Subcutaneous abdominal adipose tissue (tissue), 5 donors: ENCODE data around the gene THBD.

Experiments used
- H3K27ac ChIP-seq: one replicate; pipeline ENCODE4 v1.7.0; 2013; ENCODE audit warnings: low read depth, mild to moderate bottlenecking, inconsistent platforms, low read length, moderate library complexity
- H3K27me3 ChIP-seq, 5 donors: one replicate each; pipeline ENCODE4 v1.7.0; 2013; ENCODE audit warnings: low read length in 5 of 5, inconsistent platforms in 1 of 5; ENCODE audit not compliant: control insufficient read depth in 5 of 5, insufficient read depth in 4 of 5
- H3K36me3 ChIP-seq, 5 donors: one replicate each; pipeline ENCODE4 v1.7.0; 2013; ENCODE audit warnings: low read length in 5 of 5; ENCODE audit not compliant: control insufficient read depth in 5 of 5, insufficient read depth in 5 of 5
- H3K4me1 ChIP-seq, 5 donors: one replicate each; pipeline ENCODE4 v1.7.0; 2013; ENCODE audit warnings: low read length in 5 of 5, mild to moderate bottlenecking in 3 of 5, moderate library complexity in 1 of 5; ENCODE audit not compliant: control insufficient read depth in 5 of 5, insufficient read depth in 5 of 5
- H3K4me3 ChIP-seq, 5 donors: one replicate each; pipeline ENCODE4 v1.7.0; 2013; ENCODE audit warnings: low read length in 5 of 5, low read depth in 1 of 5
- H3K9ac ChIP-seq, 5 donors: one replicate each; pipeline ENCODE4 v1.7.0; 2013; ENCODE audit warnings: low read length in 5 of 5, mild to moderate bottlenecking in 4 of 5, moderate library complexity in 3 of 5
- H3K9me3 ChIP-seq, 5 donors: one replicate each; pipeline ENCODE4 v1.7.0; 2013; ENCODE audit warnings: low read length in 5 of 5; ENCODE audit not compliant: control insufficient read depth in 5 of 5
- donor health status: healthy.
- donor health status: healthy.
- donor health status: healthy.
- donor health status: healthy.
- donor health status: healthy.

THBD gene

DNA sequence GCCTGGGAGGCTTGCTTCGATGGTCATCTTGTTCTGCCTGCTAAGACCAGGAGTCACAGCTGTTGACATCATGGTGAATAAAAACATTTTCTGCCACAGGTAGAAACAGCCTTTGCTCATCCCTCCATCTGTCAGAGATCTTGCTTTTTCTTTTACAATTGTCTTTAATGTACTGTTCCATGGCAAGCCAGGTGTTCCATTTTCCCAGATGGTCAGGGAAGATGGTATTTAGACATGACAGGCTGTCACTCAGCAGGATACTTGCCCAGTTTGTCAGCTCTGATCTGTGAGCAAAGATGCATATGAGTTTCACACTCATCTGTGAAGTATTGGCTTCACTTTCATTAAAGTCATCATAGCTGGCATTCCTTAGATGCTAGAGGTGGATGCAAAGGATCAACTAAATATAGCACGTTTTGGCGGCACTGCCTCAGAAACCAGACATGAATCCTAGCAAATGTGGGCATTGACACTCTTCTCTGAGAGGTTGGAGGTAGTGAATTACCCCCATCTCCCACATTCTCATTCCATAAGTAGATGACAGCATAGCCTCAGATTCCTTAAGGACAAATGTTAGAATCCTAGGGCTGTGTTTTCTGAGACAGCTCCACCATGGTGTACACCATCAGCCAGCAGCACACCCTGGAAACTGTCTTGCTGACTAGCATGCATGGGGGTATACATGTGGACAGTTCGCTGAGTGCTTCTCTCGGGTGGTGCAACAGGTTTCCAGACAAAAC is 10.2 kb downstream of the THBD start:
- Histone ChIP-seq H3K4me1 (peaks cover 0 to 6% (median 3%) of the 10 kb centered on the region in 5 donors), H3K4me3 (no peak overlapping the region), H3K36me3 (no peaks in the 10 kb centered on the region), H3K9me3 (no peaks in the 10 kb centered on the region), H3K9ac (no peak overlapping the region), H3K27ac (no peak overlapping the region), H3K27me3 (peaks cover 18 to 41% (median 22%) of the 10 kb centered on the region in 5 donors)

DNA sequence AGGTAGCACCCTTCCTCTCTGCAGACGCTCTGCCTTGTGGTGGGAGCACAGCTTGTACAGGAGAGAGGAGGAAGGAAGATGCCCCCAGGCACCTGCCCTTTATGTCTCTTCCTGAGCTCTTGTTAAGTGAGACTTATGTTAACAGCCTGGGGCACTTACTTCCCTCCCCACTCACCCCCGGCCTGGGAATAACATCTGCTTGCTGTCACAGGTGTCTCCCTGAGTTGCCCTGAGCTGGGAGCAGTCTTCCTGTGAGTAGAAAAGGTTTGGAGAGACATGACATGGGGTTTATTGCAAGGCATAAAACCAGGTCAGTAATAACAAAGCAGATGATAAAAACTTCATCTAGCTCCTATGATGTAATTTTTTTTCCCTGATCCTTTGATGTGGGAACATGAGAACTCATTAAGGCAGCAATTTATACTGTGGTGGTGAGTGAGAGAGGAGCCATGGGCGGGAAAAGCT is 12.4 kb downstream of the THBD start:
- no peak overlapping the region for H3K9ac ChIP-seq
- H3K27me3 ChIP-seq: peaks cover 18 to 41% (median 25%) of the 10 kb centered on the region in 5 donors
- H3K27ac ChIP-seq: no peak overlapping the region
- no peak overlapping the region for H3K4me3 ChIP-seq
- no peaks in the 10 kb centered on the region for H3K9me3 ChIP-seq
- no peaks in the 10 kb centered on the region for H3K36me3 ChIP-seq
- peaks cover 0 to 4% (median under 1%) of the 10 kb centered on the region in 5 donors for H3K4me1 ChIP-seq

DNA sequence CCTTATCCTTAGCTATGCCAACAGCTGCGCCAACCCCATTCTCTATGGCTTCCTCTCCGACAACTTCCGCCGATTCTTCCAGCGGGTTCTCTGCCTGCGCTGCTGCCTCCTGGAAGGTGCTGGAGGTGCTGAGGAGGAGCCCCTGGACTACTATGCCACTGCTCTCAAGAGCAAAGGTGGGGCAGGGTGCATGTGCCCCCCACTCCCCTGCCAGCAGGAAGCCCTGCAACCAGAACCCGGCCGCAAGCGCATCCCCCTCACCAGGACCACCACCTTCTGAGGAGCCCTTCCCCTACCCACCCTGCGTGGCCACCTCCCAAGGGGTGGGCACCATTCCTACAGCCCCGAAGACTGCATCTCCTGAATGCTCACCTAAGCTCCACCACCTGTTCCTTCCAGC is 13.1 kb downstream of the THBD start:
- H3K9ac ChIP-seq: no peak overlapping the region
- H3K27ac ChIP-seq: no peak overlapping the region
- H3K4me3 ChIP-seq: no peak overlapping the region
- H3K9me3 ChIP-seq: no peaks in the 10 kb centered on the region
- peaks cover 18 to 37% (median 25%) of the 10 kb centered on the region in 5 donors for H3K27me3 ChIP-seq
- peaks cover 0 to 2% (median 0%) of the 10 kb centered on the region in 5 donors for H3K4me1 ChIP-seq
- no peaks in the 10 kb centered on the region for H3K36me3 ChIP-seq

GRCh38 chr20:23035731-23036130 is 13.7 kb downstream of the THBD start:
- no peaks in the 10 kb centered on the region for H3K36me3 ChIP-seq
- no peak overlapping the region for H3K27ac ChIP-seq
- H3K4me3 ChIP-seq: no peak overlapping the region
- H3K27me3 ChIP-seq: peaks cover 18 to 37% (median 25%) of the 10 kb centered on the region in 5 donors
- H3K9ac ChIP-seq: no peak overlapping the region
- H3K9me3 ChIP-seq: no peaks in the 10 kb centered on the region
- peaks cover 0 to 2% (median 0%) of the 10 kb centered on the region in 5 donors for H3K4me1 ChIP-seq

GRCh38 chr20:23034721-23035671 is 14.5 kb downstream of the THBD start, which contains the start of gene SSTR4:
Gene SSTR4 (plus strand): TSS chr20:23035312. CDS start chr20:23035484, 172 bp downstream.
- Histone ChIP-seq H3K4me1 (peaks cover 0 to 2% (median 0%) of the 10 kb centered on the region in 5 donors), H3K27me3 (peaks cover 18 to 35% (median 22%) of the 10 kb centered on the region in 5 donors), H3K36me3 (no peaks in the 10 kb centered on the region), H3K27ac (no peak within 1 kb of the TSS), H3K4me3 (no peak within 1 kb of the TSS), H3K9me3 (no peaks in the 10 kb centered on the region), H3K9ac (no peak within 1 kb of the TSS)

- Histone ChIP-seq H3K9me3 (no peaks in the 10 kb centered on the region), H3K4me3 (no peak overlapping the region), H3K27ac (no peak overlapping the region), H3K36me3 (no peaks in the 10 kb centered on the region), H3K27me3 (peaks cover 18 to 32% (median 19%) of the 10 kb centered on the region in 5 donors), H3K4me1 (peaks cover 0 to 2% (median 0%) of the 10 kb centered on the region in 5 donors), H3K9ac (no peak overlapping the region)
Measured at GRCh38 chr20:23033918-23034317, 15.6 kb downstream of the THBD start.

DNA sequence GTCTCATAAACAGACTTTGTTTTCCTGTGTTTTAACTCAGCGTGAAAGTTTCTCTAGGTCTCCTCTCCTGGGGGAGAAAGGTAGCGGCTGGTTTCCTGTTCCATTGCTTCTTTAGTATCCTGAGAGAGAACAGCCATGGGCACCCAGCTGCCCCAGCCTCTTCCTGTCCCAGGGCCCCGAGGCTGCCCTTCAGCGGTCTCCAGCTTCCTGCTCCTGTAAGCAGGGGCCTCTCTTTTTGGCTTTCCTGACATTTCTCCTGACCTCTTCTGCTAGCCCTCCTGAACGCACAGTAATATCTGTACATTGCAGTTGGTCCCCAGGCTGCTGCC is 16.8 kb downstream of the THBD start:
- Histone ChIP-seq H3K27me3 (peaks cover 18 to 28% (median 19%) of the 10 kb centered on the region in 5 donors), H3K36me3 (no peaks in the 10 kb centered on the region), H3K4me1 (peaks cover 0 to 2% (median 0%) of the 10 kb centered on the region in 5 donors), H3K9me3 (no peaks in the 10 kb centered on the region), H3K27ac (no peak overlapping the region), H3K4me3 (no peak overlapping the region), H3K9ac (no peak overlapping the region)

DNA sequence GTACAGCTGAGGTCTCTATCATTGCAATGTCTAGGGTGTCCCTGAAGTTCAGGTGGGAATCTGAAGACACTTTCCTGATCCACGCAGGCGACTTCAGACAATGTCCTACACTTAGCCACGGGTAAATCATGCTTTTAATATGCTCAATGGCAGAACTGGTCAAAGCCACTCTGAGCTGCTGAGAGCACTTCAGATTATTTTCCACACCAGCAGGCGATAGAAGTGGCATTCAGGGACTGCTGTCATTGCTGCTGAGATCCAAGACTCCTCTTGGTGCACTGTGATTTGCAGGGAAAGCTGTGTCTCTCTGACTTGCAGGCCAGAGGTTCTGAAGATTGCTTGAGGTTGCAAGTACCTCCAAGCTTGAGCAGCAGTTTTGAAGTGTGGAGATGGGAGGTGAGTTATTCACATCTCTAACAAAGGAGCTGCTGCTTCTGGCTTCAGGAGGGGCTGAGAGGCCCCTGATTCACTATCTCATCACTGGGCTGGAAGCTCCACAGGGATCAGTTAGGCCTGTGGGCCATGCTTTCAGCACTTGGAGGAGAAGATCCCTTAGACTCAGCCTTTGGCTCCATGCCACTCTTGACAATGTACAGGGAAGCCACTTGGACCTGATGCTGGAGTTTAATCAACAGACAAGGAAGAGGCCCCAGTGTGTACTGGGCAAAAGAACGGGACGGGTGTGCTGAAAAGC is 17.3 kb downstream of the THBD start:
- Histone ChIP-seq H3K36me3 (no peaks in the 10 kb centered on the region), H3K4me1 (peaks cover 0 to 2% (median 0%) of the 10 kb centered on the region in 5 donors), H3K9ac (no peak overlapping the region), H3K27me3 (peaks cover 18 to 28% (median 19%) of the 10 kb centered on the region in 5 donors), H3K4me3 (no peak overlapping the region), H3K9me3 (no peaks in the 10 kb centered on the region), H3K27ac (no peak overlapping the region)

- H3K27me3 ChIP-seq: peaks cover 13 to 21% (median 15%) of the 10 kb centered on the region in 5 donors
- no peak overlapping the region for H3K27ac ChIP-seq
- peaks cover 0 to 2% (median 0%) of the 10 kb centered on the region in 5 donors for H3K4me1 ChIP-seq
- H3K36me3 ChIP-seq: no peaks in the 10 kb centered on the region
- no peak overlapping the region for H3K4me3 ChIP-seq
- H3K9me3 ChIP-seq: no peaks in the 10 kb centered on the region
- no peak overlapping the region for H3K9ac ChIP-seq
Measured at GRCh38 chr20:23031346-23031745, 18.1 kb downstream of the THBD start.
